ENCODE measurements around the gene DYNC1H1.

GRCh38 chr14:102013669-102014200, 49.4 kb downstream of the DYNC1H1 start:
- TF ChIP-seq CTCF (IDR thresholded peaks at IDR 0.05) = no peak
- no peak for TF ChIP-seq EZH2 (IDR thresholded peaks at IDR 0.05)
